GM19099 (cell line): ENCODE results near the gene C3AR1.

Source experiments
- POLR2A ChIP-seq: IDR thresholded peaks from 3 replicates; pipeline ENCODE4 v1.6.1; 2011; ENCODE audit warnings: low read depth; ENCODE audit not compliant: insufficient read length; ENCODE audit errors: extremely low read depth

Gene C3AR1

DNA sequence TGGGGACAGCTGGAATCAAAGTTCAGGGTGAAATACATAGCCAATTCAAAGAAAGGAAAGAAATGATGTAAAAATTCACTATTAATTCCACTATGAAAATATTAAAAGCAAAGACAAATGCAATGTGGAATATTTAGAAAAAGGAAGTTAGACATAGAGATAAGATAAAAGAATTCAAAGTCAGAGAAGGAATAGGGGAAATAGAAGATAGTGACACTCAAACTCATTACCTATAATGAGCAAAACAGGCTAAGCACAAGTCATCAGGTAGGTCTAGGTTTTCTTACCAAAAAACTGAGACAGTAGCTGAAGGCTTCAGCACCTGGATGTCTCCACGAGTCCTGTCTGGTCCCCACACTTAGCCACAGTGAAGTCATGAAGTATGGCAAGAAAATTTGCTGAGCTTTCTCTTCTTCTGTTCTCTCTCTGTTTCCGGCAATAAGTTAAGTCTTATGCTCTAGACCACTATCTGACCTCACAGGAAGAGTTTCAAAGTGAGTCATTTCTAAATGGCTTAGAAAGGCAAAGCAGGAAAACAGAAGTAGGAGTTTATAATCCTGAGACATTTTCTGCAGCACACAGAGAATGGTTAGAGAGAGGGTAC lies at the start of gene C3AR1:
Gene C3AR1 (minus strand): TSS at position 369 of the 604 bp plus-strand sequence. CDS start 6,174 bp downstream, outside the sequence.
- TF ChIP-seq POLR2A = no peak

GRCh38 chr12:8108808-8109398 lies 42.7 kb upstream of the C3AR1 start:
- no peak for TF ChIP-seq POLR2A

DNA sequence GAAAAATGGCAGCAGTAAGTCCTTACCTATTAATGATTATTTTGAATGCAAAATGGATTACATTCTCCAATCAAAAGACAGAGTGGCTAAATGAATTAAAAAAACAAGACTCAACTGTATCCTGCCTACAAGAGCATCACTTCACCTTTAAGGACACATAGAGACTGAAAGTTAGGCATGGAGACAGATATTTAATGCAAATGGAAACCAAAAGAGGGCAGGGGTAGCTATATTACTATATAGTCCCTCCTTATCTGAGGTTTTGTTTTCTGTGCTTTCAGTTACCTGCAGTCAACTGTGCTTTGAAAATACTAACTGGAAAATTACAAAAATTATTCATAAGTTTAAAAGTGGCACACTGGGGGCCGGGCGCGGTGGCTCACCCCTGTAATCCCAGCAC lies 33.1 kb upstream of the C3AR1 start:
- no peak for TF ChIP-seq POLR2A

DNA sequence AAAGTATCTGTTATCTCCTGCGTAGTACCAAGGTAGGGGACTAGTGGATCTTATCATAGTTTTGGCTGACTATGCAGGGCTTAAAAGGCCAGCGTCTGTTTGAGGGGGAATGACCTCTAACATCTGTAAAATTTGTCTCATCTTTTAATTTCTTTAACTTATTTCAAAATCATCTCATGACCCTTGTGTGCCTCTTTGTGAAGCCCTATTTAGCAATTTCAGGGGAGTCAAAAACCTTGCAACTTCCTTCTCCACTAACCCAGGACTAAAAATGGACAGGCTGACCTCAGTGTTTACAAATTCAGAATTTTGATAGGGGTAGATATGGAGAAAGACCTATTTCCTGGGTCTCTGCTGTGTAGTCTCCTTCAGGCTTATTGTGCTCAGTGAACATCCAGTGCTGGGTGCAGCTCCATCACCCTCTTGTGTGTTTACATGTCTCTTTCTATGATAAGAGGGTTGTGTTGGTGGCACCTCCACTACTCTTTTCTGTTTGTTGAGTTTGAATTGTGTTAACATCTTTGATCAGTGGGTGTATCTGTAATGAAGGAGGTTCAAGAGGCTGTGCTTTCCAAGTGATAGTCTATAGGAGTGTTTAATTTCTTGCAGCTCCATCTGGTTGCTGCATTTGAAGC lies 30.2 kb upstream of the C3AR1 start:
- TF ChIP-seq POLR2A = no peak

DNA sequence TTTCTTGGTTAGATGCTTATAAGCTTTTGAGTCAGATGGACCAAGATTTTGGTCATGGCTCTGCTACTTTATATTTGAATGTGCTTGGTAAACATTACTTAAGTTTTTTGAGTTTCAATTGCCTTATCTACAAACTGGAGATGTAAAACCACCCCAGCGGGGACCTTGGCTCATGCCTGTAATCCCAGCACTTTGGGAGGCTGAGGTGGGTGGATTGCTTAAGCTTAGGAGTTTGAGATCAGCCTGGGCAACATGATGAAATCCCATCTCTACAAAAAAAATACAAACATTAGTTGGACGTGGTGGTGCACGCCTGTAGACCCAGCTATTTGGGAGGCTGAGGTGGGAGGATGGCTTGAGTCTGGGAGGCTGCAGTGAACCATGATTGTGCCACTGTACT lies 27.1 kb upstream of the C3AR1 start:
- no peak for TF ChIP-seq POLR2A

DNA sequence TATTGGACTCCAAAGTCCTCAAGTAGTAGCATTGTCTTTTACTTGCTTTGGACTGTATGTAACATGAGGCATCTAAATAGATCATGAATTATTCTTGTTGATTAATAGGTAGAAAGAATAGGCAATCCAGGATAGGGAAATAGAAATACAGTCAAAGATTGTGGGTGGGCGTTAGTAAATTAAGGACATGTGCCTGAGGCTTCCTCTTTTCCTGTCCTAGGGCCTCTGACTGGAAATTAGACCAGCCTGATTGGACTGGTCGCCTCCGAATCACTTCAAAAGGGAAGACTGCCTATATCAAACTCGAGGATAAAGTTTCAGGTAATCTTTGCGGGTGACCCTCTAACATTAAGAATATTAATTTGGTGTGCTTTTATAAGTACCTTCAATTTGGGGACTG lies 23.6 kb upstream of the C3AR1 start:
- no peak for TF ChIP-seq POLR2A

GRCh38 chr12:8088574-8088973 lies 22.4 kb upstream of the C3AR1 start:
- TF ChIP-seq POLR2A = no peak

DNA sequence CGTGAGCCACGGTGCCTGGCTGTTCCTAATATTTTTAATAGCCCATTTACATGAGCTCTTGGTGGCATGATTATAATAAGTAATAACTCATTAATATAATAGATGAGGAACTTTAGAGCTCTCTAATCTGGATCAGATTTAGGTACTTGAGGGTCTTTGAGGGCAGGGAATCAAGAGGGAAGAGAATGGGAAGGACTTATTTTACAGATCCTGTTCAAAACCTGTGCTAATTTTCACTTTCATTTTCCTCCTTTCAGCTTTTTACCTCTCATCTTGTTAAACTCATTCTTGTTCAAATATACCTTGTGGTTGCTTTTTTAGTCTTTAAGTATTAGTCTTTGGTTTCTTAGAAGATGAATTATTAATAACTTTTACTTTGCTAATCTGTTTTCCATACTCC lies 21.5 kb upstream of the C3AR1 start:
- no peak for TF ChIP-seq POLR2A

DNA sequence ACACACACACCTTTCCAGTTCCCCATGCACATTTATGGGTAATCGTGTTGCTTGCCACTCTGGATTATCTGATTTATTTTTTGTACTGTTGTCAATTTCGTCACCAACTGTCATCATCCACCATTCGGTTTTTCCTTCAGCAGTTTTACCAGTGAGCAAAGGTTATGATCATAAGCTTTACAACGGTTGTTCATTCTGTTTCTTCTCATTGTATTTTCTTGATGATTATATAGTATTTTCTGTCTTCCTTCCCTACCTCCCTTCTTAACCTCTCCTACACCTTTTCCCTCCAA lies 16.6 kb upstream of the C3AR1 start:
- no peak for TF ChIP-seq POLR2A

DNA sequence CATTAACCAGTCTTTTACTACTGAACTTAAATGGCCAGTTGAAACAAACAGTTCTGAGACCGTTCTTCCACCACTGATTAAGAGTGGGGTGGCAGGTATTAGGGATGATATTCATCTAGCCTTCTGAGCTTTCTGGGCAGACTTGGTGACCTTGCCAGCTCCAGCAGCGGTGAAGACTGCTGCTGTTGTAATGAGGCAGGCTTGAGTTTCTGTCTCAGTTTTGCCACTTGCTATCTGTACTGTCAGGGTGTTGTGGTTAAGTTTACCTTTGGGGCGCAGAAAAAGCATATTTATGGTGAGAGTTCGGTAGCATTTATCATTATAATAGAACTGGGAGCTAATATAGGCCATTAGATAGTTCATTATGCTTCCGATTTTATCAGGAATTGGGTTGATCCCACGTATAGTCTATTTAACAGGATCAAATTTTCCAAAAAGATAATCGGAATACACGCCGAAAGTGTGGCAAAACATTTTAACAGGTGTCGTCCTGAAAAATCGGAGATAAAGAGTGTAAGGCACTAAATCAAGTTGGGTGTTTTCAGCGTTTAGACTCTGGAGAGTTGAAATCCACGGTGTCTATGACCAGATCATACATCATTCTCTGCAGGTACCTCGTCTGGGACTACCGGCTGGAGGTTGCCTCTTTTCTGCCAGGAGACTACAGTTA lies 15.2 kb upstream of the C3AR1 start:
- TF ChIP-seq POLR2A = no peak

DNA sequence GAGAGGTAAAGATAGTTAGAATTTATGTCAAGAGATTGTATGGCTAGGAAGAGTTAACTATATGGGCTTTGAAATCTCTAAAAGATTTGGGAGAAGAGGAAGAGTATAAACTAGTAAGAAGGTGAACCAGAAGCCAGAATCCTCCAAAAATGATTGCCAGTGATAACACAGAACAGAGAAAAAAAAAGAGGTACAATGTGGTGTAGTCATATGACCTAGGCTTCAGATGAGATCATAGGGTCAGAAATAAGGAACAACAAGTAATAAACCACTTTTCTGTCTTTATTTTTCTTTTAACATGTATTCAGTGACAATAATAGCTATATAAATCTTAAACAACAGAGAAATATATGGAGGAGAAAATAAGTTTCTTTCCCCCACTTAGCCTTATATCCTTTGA lies 14.0 kb upstream of the C3AR1 start:
- no peak for TF ChIP-seq POLR2A

- TF ChIP-seq POLR2A = no peak
These were observed 12.8 kb upstream of the C3AR1 start for GRCh38 chr12:8078916-8079315.

GRCh38 chr12:8078398-8078797 lies 12.2 kb upstream of the C3AR1 start:
- no peak for TF ChIP-seq POLR2A

GRCh38 chr12:8077207-8077606 lies 11.0 kb upstream of the C3AR1 start:
- no peak for TF ChIP-seq POLR2A

DNA sequence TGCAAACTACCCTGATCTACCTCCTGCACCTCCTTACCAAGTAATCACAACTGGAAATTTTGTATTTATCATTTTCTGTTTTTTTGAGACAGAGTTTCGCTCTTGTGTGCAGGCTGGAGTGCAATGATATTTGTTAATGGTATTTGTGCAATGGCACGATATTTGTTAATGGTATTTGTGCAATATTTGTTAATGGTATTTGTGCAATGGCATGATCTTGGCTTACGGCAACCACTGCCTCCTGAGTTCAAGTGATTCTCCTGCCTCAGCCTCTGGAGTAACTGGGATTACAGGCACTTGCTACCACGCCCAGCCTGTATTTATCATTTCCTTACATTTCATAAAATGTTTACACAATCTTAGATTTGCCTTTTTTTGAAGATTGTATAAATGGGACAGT lies 10.2 kb upstream of the C3AR1 start:
- no peak for TF ChIP-seq POLR2A

DNA sequence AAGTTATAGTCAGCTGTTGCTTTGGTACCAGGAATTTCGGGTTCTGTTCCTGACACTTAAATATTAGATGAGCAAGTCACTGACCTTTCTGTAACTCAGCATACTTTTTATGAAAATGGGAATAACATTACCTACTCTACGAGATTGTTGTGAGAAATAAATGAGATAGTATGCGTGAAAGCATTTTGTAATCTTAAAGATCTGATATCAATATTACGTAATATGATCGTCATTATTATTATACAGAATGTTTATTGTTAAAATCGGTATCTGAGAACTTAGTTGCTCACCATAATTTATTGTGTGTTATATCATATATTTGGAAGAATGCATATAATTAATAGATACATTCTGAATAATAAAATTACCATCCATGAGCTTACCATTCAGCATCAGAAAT lies 9.8 kb upstream of the C3AR1 start:
- TF ChIP-seq POLR2A = no peak
